ENCODE measurements around the gene SLC41A2. TPM values are rescaled to one million over a fixed set of nuclear protein-coding genes. Genes with fewer than 3 reads are reported as not detected.
"Not testable (repeated sequence)": the region's sequence is repeated elsewhere in the genome, so short reads cannot be mapped to it uniquely, and the experiment has no call there.

SLC41A2 gene
- total RNA-seq, 1 donor from 2014 or later = 4.6 TPM

DNA sequence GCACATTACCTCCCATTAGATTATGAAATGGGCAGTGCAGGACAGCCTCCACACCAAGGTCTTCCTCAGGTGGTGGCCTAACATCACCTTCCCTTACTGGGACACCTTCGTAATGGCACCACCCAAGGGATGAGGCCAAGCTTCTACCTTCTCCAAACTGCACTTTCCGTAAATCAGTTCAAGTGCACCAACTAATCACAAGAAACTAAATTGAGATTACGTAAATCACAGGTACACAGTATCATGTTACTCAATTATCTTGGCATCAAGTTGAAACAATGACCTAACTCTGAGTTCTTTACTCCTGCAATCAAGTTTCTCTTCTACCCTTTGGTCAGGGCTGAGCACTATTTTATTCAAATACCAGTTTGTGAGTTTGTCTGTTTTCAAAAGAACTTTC is 13.8 kb downstream of the SLC41A2 start:
- Histone ChIP-seq H3K27me3 (ENCODE audit: low read depth) (no peaks in the 10 kb centered on the region), H3K9me3 (replicated peaks) (peaks cover 12% of the 10 kb centered on the region), H3K27ac (replicated peaks) (no peak overlapping the region), H3K4me3 (no peak overlapping the region), H3K36me3 (no peaks in the 10 kb centered on the region), H3K4me1 (no peaks in the 10 kb centered on the region)
- TF ChIP-seq, protein P1, sequence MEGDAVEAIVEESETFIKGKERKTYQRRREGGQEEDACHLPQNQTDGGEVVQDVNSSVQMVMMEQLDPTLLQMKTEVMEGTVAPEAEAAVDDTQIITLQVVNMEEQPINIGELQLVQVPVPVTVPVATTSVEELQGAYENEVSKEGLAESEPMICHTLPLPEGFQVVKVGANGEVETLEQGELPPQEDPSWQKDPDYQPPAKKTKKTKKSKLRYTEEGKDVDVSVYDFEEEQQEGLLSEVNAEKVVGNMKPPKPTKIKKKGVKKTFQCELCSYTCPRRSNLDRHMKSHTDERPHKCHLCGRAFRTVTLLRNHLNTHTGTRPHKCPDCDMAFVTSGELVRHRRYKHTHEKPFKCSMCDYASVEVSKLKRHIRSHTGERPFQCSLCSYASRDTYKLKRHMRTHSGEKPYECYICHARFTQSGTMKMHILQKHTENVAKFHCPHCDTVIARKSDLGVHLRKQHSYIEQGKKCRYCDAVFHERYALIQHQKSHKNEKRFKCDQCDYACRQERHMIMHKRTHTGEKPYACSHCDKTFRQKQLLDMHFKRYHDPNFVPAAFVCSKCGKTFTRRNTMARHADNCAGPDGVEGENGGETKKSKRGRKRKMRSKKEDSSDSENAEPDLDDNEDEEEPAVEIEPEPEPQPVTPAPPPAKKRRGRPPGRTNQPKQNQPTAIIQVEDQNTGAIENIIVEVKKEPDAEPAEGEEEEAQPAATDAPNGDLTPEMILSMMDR (IDR thresholded peaks at IDR 0.05; ENCODE audit: borderline replicate concordance) = no peak
- no peak for DNase-seq
- intact Hi-C loops (cut with micrococcal nuclease) = no loop called here

DNA sequence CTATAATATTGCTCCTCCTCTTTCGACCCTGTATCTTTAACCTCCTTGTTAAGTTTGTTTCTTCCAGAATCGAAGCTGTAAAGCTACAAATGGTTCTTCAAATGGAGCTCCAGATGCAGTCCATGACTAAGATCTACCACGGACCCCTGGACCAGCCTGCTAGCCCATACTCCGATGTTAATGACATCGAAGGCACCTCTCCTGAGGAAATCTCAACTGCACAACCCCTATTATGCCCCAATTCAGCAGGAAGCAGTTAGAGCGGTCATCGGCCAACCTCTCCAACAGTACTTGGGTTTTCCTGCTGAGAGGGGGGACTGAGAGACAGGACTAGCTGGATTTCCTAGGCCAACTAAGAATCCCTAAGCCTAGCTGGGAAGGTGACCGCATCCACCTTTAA is 14.7 kb downstream of the SLC41A2 start:
- H3K27me3 ChIP-seq (ENCODE audit: low read depth); H3K36me3 ChIP-seq; intact Hi-C loops (cut with micrococcal nuclease); DNase-seq; H3K4me1 ChIP-seq; H3K27ac ChIP-seq (replicated peaks); H3K4me3 ChIP-seq: not testable (repeated sequence)
- peaks cover 12% of the 10 kb centered on the region for H3K9me3 ChIP-seq (replicated peaks)

DNA sequence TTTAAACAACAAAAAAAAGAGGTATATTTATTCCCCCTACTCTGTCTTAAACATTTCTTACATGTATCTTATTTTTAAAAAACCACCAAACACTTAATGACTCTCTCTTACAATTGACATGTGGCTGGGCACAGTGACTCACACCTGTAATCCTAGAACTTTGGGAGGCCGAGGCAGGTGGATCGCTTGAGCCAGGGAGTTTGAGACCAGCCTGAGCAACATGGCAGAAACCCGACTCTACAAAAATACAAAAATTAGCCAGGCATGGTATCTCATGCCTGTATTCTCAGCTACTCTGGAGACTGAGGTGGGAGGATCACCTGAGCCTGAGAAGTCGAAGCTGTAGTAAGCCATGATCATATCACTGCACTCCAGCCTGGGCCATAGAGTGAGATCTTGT is 16.0 kb downstream of the SLC41A2 start:
- H3K9me3 ChIP-seq (replicated peaks) = peaks cover 12% of the 10 kb centered on the region
- TF ChIP-seq, protein P1 (IDR thresholded peaks at IDR 0.05; ENCODE audit: borderline replicate concordance) = no peak
- H3K36me3 ChIP-seq = no peaks in the 10 kb centered on the region
- intact Hi-C loops (cut with micrococcal nuclease) = no loop called here
- no peaks in the 10 kb centered on the region for H3K4me1 ChIP-seq
- no peak overlapping the region for H3K4me3 ChIP-seq
- H3K27me3 ChIP-seq (ENCODE audit: low read depth) = no peaks in the 10 kb centered on the region
- H3K27ac ChIP-seq (replicated peaks) = no peak overlapping the region
- DNase-seq = no peak

DNA sequence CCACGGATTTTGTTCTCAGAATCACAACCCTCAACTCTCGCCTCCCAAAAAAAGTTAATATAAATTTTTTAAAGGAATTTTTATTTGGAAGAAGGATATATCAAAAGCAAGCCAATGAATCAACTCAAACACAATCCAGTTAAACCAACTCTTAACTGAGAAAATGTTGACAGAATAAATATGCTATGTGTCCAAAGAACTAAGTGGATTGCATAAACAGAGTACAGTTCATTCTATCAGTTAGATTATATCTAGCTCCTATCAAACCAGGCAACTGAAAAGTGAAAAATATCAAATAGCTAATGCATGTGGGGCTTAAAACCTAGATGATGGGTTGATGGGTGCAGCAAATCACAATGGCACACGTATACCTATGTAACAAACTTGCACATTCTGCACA is 16.6 kb downstream of the SLC41A2 start:
- TF ChIP-seq, protein P1 (IDR thresholded peaks at IDR 0.05; ENCODE audit: borderline replicate concordance) = no peak
- H3K9me3 ChIP-seq (replicated peaks) = peaks cover 12% of the 10 kb centered on the region

DNA sequence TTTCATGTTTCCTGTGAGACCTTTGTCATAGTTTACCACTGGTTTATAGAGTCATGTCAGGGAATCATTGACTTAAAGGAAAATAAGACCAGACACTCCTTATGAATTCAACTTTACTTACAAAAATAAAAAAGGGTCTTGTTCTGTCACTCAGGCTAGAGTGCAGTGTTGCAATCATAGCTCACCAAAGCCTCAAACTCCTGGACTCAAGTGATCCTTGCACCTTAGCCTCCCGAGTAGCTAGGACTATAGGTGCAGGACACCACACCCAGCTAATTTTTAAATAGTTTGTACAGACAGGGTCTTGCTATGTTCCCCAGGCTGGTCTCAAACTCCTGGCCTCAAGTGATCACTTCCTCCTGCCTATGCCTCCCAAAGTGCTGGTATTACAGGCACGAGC is 19.0 kb downstream of the SLC41A2 start:
- Histone ChIP-seq H3K27me3 (ENCODE audit: low read depth) (no peaks in the 10 kb centered on the region), H3K36me3 (no peaks in the 10 kb centered on the region), H3K9me3 (replicated peaks) (peaks cover 12% of the 10 kb centered on the region), H3K4me3 (no peak overlapping the region), H3K4me1 (no peaks in the 10 kb centered on the region), H3K27ac (replicated peaks) (no peak overlapping the region)
- TF ChIP-seq, protein P1 (IDR thresholded peaks at IDR 0.05; ENCODE audit: borderline replicate concordance) = no peak
- intact Hi-C loops (cut with micrococcal nuclease) = no loop called here
- DNase-seq = no peak

More for the DNA sequence above, 16.6 kb downstream of the SLC41A2 start:
- no peak overlapping the region for H3K4me3 ChIP-seq
- intact Hi-C loops (cut with micrococcal nuclease) = no loop called here
- DNase-seq = no peak
- H3K27ac ChIP-seq (replicated peaks) = no peak overlapping the region
- H3K27me3 ChIP-seq (ENCODE audit: low read depth) = no peaks in the 10 kb centered on the region
- no peaks in the 10 kb centered on the region for H3K36me3 ChIP-seq
- H3K4me1 ChIP-seq = no peaks in the 10 kb centered on the region

DNA sequence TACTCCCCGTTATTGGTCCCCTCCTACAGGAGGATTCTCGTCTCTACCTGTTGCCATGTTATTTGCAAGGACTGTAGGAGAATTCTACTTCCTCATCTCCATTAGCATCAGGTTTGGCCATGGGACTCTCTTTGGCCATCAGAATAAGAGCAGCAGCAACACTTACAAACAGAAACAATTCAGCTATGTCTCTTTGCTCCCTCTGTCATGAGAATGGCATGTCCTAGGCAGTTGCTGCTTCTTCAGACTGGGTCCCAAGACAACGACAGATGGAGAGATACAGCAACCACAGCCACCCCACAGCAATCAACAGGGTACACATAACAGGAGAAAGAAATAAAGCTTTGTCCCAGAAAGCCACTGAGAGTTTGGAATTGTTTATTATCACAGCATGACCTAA is 19.7 kb downstream of the SLC41A2 start:
- no peaks in the 10 kb centered on the region for H3K27me3 ChIP-seq (ENCODE audit: low read depth)
- DNase-seq = no peak
- H3K9me3 ChIP-seq (replicated peaks) = peaks cover 5% of the 10 kb centered on the region
- H3K27ac ChIP-seq (replicated peaks) = no peak overlapping the region
- no peaks in the 10 kb centered on the region for H3K36me3 ChIP-seq
- H3K4me3 ChIP-seq = no peak overlapping the region
- no peaks in the 10 kb centered on the region for H3K4me1 ChIP-seq
- TF ChIP-seq, protein P1 (IDR thresholded peaks at IDR 0.05; ENCODE audit: borderline replicate concordance) = no peak
- intact Hi-C loops (cut with micrococcal nuclease) = no loop called here
